GM12878 (cell line): ENCODE results near the gene NDUFV3.

Source experiments
- ASH2L ChIP-seq: fragments of 300-600, 200-600 bp; sonication (generic); IDR thresholded peaks from 2 replicates; pipeline ENCODE4 v1.6.1; 2017; ENCODE audit warnings: low read depth, mild to moderate bottlenecking, borderline replicate concordance
- CHD4 ChIP-seq: fragments of 200-600 bp; sonication (generic); IDR thresholded peaks from 2 replicates; pipeline ENCODE4 v1.6.1; 2016; ENCODE audit warnings: mild to moderate bottlenecking
- PAX5 ChIP-seq: IDR thresholded peaks from 2 replicates; pipeline ENCODE4 v1.6.1; 2011; ENCODE audit warnings: low read depth, low read length, borderline replicate concordance
- POLR2A ChIP-seq: IDR thresholded peaks from 2 replicates; pipeline ENCODE4 v1.6.1; 2011; ENCODE audit warnings: low read depth, mild to moderate bottlenecking, low read length
- POLR2AphosphoS2 ChIP-seq: IDR thresholded peaks from 2 replicates; pipeline ENCODE4 v1.6.1; 2011; ENCODE audit warnings: low read depth, mild to moderate bottlenecking, low read length, improper control_type of control experiment, moderate library complexity
- SP1 ChIP-seq: IDR thresholded peaks from one replicate; pipeline ENCODE4 v1.6.1; 2011; ENCODE audit warnings: low read depth, low read length
- TCF12 ChIP-seq: IDR thresholded peaks from 2 replicates; pipeline ENCODE4 v1.6.1; 2011; ENCODE audit warnings: low read depth, mild to moderate bottlenecking, low read length
- TCF7 ChIP-seq: IDR thresholded peaks from 2 replicates; pipeline ENCODE4 v1.6.1; 2014; ENCODE audit warnings: antibody characterized with exemption, borderline replicate concordance
- TF ChIP-seq, protein P1 (sequence below), 3 experiments: IDR thresholded peaks in 2 of 3; conservative IDR thresholded peaks in 1 of 3; 2 replicates each; pipeline ENCODE4 v1.5.1; 2011; ENCODE audit warnings: low read depth in 3 of 3, low read length in 3 of 3, mild to moderate bottlenecking in 3 of 3, control low read depth in 2 of 3, moderate library complexity in 2 of 3, inconsistent platforms in 1 of 3, mixed read lengths in 1 of 3; ENCODE audit not compliant: control insufficient read depth in 2 of 3, insufficient read depth in 1 of 3; ENCODE audit errors: extremely low read depth in 1 of 3
- TF ChIP-seq, protein P2 (sequence below): fragments of 450-650 bp; IDR thresholded peaks from 2 replicates; pipeline ENCODE4 v1.6.1; 2017; ENCODE audit warnings: mild to moderate bottlenecking, low read depth, inconsistent platforms; ENCODE audit not compliant: poor library complexity, severe bottlenecking
- TF ChIP-seq, protein P3 (sequence below): IDR thresholded peaks from 2 replicates; pipeline ENCODE4 v1.6.1; 2012; ENCODE audit warnings: low read depth, low read length, improper control_type of control experiment

DNA sequence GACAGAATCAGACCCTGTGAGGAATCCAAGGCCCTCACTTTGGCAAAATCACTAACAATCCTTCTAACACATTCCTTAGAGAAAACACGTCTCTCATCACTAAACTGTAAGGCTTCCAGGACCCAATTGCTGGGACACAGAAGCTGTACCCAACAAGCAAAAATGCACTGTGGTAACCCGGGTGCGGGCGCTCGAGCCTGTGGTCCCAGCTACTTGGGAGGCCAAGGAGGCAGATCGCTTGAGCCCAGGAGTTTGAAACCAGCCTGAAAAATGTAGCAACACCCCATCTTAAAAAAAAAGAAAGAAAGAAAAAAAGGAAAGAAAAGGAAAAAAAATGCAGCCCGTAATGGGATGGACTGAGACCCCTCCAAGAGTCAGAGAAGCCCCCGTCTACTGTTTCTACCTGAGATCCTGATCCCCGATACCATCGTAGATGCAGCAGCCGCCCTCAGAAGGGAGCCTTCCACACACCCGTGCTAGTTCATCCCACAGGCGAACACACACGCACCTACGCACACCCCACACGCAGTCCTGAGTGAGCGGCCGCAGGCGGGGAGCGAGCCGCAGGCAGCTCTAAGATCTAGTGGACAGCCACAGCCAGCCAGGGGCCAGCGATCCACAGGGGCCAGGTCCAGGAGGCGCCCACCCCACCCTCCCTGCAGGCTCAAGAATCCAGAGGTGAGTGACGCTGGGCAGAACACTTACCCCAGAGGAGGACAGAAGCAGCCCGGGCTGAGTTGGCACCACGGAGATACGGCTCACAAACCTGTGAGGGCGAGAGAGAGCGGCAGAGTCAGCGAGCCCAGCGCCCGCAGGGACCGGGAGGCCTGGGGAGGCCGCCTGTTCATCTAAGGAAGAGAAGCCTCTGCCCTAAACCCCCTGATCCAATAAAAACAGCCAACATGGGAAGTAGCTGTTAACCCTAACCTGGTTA, 33.9 kb upstream of the NDUFV3 start:
- TF ChIP-seq POLR2A (no peak), PAX5 (no peak), TCF7 (no peak), CHD4 (no peak), SP1 (no peak), POLR2AphosphoS2 (no peak), ASH2L (no peak), TCF12 (no peak)
- TF ChIP-seq, protein P1, sequence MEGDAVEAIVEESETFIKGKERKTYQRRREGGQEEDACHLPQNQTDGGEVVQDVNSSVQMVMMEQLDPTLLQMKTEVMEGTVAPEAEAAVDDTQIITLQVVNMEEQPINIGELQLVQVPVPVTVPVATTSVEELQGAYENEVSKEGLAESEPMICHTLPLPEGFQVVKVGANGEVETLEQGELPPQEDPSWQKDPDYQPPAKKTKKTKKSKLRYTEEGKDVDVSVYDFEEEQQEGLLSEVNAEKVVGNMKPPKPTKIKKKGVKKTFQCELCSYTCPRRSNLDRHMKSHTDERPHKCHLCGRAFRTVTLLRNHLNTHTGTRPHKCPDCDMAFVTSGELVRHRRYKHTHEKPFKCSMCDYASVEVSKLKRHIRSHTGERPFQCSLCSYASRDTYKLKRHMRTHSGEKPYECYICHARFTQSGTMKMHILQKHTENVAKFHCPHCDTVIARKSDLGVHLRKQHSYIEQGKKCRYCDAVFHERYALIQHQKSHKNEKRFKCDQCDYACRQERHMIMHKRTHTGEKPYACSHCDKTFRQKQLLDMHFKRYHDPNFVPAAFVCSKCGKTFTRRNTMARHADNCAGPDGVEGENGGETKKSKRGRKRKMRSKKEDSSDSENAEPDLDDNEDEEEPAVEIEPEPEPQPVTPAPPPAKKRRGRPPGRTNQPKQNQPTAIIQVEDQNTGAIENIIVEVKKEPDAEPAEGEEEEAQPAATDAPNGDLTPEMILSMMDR (IDR thresholded peaks at IDR 0.05 in 2 of 3, conservative IDR thresholded peaks at IDR 0.05 in 1 of 3; ENCODE audit: control insufficient read depth in 2 of 3, extremely low read depth in 1 of 3, insufficient read depth in 1 of 3, low read depth in 3 of 3, low read length in 3 of 3) = no peak
- TF ChIP-seq, protein P2, sequence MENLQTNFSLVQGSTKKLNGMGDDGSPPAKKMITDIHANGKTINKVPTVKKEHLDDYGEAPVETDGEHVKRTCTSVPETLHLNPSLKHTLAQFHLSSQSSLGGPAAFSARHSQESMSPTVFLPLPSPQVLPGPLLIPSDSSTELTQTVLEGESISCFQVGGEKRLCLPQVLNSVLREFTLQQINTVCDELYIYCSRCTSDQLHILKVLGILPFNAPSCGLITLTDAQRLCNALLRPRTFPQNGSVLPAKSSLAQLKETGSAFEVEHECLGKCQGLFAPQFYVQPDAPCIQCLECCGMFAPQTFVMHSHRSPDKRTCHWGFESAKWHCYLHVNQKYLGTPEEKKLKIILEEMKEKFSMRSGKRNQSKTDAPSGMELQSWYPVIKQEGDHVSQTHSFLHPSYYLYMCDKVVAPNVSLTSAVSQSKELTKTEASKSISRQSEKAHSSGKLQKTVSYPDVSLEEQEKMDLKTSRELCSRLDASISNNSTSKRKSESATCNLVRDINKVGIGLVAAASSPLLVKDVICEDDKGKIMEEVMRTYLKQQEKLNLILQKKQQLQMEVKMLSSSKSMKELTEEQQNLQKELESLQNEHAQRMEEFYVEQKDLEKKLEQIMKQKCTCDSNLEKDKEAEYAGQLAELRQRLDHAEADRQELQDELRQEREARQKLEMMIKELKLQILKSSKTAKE = no peak
- TF ChIP-seq, protein P3, sequence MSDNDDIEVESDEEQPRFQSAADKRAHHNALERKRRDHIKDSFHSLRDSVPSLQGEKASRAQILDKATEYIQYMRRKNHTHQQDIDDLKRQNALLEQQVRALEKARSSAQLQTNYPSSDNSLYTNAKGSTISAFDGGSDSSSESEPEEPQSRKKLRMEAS = no peak
